ENCODE data around the gene CCNE1.
"Not testable (repeated sequence)": the region's sequence is repeated elsewhere in the genome, so short reads cannot be mapped to it uniquely, and the experiment has no call there.

The CCNE1 gene

DNA sequence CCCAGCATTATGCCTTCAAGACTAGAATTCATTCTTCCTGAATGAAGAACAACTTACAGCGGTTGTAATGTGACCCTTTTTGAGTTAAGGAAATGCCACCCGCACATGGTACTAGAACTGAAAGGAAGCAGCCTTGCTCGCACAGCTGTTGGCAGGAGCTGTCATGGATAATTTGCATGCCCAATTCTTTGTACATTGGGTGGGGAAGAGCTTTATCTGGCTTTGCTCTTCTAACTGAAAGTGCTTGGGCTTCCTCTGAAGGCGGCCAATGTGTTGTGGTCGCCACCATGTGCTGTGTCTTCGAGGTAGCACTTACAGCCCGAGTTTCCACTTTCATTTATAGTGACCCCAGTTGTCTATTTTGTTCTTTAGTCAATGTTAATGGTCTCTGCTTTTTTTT, 3.4 kb downstream of the CCNE1 start:
- no peak for DNase-seq (ENCODE audit: low spot score)

DNA sequence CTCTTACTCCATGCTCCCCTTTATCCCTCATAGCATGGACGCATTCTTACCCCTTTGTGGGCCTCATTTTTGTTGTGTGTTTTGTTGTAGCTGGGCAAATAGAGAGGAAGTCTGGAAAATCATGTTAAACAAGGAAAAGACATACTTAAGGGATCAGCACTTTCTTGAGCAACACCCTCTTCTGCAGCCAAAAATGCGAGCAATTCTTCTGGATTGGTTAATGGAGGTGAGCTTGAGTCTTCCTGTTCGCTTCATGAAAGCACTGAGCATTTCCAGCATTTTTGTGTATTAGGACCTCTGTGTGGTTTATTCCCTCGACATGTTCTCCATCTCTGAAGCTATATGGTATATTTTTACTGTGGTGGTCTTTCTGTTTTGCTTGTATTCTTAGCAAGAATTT, 5.5 kb downstream of the CCNE1 start:
- no peak for DNase-seq (ENCODE audit: low spot score)

DNA sequence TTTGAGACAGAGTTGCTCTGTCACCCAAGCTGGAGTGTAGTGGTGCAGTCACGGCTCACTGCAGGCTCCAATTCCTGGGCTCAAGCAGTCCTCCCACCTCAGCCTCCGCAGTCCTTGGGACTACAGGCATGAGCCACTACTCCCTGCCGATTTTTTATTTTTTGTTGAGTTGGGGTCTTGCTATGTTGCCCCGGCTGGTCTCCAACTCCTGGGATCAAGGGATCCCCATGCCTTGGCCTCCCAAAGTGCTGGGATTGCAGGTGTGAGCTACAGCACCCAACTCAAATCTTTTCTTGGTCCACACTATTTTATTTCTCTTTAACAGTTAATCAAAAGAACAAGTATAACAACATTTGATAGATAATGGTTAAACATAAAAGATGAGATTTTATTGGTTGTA, 7.5 kb downstream of the CCNE1 start:
- DNase-seq (ENCODE audit: low spot score) = no peak

DNA sequence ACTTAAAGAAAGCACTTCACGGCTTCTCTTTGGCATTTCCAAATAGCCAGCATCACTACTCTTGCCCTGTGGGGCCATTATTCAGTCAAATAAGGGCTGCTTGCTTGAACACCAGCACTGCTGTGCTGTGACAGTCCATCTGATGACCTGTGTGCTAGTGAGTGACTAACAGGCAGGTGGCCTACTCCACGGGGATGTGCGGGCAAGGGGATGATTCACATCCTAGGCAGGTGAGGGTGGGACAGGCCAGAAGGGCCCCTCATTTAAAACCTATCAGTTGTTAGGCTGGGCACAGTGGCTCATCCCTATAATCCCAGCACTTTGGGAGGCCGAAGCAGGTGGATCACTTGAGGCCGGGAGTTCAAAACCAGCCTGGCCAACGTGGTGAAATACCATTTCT, 8.2 kb downstream of the CCNE1 start:
- DNase-seq (ENCODE audit: low spot score) = no peak

DNA sequence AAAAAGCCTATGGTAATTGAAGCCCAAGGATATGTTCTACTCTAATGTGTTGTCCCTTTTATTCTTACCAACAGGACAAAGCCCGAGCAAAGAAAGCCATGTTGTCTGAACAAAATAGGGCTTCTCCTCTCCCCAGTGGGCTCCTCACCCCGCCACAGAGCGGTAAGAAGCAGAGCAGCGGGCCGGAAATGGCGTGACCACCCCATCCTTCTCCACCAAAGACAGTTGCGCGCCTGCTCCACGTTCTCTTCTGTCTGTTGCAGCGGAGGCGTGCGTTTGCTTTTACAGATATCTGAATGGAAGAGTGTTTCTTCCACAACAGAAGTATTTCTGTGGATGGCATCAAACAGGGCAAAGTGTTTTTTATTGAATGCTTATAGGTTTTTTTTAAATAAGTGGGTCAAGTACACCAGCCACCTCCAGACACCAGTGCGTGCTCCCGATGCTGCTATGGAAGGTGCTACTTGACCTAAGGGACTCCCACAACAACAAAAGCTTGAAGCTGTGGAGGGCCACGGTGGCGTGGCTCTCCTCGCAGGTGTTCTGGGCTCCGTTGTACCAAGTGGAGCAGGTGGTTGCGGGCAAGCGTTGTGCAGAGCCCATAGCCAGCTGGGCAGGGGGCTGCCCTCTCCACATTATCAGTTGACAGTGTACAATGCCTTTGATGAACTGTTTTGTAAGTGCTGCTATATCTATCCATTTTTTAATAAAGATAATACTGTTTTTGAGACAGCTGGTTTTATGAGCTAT, 12.0 kb downstream of the CCNE1 start:
- no peak for DNase-seq (ENCODE audit: low spot score)

DNA sequence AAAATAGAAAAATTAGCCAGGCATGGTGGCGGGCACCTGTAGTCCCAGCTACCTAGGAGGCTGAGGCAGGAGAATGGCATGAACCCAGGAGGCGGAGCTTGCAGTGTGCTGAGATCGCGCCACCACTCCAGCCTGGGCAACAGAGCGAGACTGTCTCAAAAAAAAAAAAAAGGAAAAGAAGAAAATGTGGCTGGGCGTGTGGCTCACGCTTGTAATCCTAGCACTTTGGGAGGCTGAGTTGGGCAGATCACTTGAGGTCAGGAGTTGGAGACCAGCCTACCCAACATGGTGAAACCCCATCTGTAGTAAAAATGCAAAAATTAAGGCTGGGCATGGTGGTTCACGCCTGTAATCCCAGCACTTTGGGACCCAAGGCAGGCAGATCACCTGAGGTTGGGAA, 13.5 kb downstream of the CCNE1 start:
- DNase-seq (ENCODE audit: low spot score) = not testable (repeated sequence)

DNA sequence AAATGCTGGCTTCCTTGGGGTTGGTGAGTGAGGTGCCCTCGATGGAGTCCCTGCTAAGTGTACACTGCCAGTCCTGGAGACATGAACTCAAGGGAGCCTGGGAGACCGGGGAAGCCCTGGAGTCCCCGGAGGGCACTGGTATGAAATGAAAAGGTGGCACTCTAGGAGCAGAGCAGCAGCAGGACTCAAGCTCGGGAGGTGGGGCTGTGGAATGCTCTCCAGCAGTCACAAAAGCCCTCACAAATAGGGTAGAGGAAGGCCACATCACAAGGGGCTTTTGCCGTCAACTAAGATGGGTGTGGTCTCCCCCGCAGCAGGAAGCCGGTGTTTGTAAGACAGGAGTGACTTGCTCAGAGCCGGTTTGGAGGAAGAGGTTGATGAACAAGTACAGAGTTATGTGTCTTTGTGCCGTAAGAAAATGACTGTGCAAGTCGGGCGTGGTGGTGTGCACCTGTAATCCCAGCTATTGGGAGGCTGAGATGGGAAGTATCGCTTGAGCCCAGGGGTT, 19.3 kb downstream of the CCNE1 start:
- DNase-seq (ENCODE audit: low spot score) = no peak

DNA sequence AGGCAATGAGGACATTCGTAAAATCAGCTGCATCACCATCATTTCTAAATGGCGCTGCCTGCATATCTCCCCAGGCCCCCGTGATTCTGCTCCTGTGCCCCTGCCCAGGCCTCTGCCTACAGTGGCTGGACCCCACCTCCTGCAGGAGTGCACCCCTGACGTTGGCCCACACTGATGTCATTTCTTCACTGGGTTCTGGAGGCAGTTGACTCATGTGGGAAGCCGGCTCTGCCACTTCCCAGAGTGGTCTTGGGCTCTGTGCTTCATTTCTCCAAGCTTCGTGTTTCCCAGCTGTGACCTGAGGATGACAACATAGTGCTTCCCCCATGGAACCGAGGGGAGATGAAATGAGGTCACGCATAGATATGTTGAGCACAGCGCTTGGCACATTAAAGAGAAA, 19.9 kb downstream of the CCNE1 start:
- no peak for DNase-seq (ENCODE audit: low spot score)

DNA sequence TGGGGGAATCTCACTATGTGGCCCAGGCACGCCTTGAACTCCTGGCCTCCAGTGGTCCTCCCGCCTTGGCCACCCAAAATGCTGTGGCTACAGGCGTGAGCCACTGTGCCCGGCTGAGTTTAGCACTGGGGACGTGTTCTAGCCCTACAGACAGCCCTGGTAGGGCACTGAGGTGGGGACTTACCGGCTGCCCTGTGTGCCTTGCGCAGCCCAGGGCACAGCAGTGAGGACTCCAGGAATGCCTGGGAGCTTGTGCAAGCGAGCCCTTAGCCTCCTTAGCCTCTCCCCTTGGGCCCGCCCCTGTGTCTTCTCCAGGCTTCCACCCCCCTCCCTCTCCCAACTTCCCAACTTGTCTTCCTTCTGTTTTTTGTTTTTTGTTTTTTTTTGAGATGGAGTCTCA, 21.0 kb downstream of the CCNE1 start:
- no peak for DNase-seq (ENCODE audit: low spot score)

DNA sequence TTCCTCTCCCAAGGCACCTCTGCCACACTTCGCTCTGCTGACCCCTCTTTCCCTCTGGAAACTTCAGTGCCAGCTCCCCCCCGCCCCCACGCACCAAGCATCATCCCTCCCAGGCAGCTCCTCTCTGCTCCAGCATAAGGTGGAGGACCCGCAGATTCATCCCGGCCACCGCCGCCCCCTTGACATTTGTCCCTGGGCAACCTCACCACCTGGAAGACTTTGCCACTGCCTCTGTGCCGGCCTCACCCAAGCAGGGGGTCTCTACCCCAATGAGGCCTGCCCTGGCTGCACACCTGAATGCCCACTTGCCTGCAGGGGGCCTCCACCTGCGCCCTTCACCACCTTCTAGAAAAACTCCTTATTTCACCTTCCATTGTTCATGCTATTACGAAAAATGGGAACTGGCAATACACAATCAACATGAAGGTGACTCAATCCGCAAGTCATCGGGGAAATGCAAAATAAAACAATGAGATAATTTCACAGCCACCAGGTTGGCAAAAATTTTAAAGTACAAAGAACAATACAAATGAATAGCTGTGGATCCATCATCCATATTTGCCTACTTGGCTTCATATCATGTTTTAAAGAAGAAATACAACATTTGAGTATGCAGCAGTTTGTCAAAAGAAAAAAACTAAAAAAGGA, 21.9 kb downstream of the CCNE1 start:
- DNase-seq (ENCODE audit: low spot score) = no peak

DNA sequence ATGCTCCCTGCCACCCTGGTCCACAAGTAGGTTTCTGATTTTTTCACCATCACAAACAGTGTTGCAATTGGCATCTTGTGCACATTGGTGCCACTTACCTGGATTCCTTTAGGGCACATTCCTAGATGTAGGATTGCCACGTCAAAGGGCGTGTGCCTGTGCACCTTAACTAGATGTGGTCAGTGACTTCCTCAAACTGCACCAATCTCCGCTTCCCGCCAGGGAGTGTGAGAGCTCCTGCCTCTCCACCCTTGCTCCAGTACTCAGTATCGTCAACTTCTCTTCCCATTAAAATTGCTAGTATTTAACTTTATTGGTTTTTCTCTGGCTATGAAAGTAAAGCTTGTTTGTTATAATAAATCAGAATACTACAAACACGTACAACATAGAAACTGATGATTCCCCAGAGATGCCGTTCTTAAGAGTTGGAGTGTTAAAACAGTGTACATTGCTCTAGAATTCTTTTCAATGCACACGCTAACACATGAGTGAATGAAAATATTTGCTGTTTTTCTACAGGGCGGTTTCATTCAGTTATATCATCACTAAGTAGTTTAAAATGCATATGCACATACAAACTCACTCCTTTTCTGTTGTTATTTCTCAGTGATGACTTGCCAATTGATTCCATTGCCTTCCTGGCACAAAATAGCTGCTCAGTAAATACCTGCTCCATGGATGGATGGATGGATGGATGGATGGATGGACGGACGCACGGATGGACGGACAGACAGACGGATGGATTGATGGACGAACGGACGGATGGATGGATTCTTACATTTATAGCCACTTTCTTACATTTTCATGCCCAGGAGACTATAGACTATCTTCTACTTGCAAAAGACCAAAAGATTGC, 23.4 kb downstream of the CCNE1 start:
- no peak for DNase-seq (ENCODE audit: low spot score)

DNA sequence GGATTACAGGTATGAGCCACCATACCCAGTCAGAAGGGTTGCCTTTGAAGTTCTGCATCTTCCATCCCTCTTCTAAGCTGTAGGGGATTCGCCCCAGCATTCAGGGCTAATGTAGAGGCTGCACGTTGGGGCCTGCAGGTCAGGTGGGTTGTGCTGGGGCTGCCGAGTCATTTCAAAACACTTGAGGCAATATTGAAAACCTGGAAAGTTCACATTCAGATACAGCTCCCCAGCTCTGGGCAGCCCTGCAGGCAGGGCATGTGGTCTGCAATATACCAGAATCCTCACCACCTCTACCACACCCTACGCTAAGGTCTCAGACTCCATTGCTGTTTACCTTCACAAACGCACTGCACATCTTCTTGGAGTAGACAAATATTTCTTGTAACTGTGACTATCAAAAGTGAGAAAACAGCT, 24.6 kb downstream of the CCNE1 start:
- DNase-seq (ENCODE audit: low spot score) = no peak

DNA sequence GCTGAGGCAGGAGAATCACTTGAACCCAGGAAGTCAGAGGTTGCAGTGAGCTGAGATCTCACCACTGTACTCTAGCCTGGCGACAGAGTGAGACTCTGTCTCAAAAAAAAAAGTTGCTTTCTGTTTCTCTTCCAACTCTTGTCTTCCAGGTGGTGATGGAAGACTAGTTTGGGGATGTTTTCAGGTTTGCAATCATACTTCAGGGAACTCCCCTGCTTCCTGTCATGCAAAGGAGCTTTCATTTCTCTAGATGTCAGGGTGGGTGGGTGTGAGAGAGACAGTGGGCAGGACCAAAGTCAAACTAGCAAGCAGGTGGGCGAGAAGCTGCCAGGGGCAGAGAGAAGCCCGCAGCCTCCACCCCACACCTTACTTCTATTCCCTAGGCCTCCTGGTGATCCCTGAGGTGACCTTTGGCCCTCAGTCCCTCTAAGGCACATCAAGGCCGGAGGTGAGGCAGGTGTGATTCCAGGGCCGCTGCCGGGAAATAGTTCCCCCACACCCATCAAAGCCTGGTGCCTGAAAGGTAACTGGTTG, 25.7 kb downstream of the CCNE1 start:
- DNase-seq (ENCODE audit: low spot score) = no peak

DNA sequence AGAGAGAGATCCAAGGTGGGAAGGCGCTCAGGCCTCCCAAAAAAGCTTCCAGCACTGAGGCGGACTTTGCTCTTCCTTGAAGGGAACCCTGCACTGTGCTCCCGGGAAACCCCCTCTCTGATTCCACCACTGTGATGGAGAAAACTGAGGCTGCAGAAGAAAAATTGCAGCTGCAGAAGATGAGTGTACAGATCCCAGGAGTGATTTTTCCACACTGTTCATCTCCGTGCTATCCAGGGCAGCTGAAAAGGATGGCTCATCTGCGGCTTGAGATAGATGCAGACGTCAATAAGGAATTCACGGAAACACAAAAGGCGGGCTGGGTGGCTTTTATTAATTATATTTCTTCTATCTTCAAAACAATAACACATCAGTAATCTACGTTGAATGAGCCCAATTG, 26.2 kb downstream of the CCNE1 start:
- no peak for DNase-seq (ENCODE audit: low spot score)

DNA sequence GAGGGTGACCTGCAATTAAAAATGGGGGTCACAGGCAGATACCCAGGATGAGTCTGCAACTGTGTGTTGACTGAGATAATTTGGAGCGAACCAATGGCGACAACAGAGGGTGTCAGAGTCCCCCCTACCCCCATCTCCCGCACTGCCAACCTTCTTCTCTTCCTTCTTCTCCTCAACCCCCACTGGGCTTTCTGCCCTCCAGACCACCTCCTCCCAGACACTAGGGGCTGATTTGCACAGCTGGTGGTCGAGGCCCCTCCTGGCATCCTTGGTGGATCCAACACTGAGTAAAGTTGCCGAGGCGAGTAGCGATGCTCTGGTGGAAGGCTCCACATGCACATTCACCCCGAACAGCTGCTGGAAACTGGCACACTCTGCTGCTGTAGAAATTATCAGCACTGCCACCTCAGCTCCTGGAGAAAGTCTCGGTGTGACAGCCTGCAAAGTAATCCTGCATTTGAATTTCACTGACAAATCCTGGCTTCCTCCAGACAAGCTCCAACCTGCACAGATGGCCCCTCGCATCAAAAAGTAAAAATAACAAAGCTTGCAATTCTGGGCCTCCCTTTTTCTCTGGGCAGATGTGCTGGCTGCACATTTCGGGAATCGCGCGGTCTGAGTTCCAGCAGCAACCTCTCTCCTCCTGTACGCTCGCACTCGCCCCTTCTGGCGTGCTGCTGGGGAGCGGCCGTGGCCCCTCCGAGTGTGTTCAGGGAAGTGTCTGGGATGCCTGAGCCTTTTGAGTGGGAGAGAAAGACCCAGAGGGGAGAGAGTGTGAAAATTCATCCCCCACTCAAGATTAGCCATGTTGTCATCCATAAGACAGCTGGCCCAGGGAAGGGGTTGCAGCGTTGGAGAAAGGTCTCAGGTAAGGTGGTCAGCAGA, 28.5 kb downstream of the CCNE1 start:
- no peak for DNase-seq (ENCODE audit: low spot score)

DNA sequence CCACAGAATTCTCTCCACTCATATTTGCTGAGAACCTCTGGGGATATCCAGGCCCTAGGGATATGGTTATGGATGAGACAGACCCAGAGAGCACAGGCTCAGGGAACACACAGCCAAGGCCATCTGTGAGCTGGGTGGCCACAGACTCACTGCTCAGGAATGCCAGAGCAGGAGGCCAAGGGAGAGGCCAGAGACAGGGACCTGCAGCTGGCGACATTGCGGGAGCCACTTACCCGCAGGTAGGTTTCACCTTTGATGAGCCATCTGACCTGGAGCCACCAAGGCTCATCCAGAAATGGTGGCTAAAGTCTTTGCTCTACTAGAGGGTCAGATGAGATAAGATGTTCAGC, 29.4 kb downstream of the CCNE1 start:
- peak; percentile 29 for DNase-seq (ENCODE audit: low spot score)

DNA sequence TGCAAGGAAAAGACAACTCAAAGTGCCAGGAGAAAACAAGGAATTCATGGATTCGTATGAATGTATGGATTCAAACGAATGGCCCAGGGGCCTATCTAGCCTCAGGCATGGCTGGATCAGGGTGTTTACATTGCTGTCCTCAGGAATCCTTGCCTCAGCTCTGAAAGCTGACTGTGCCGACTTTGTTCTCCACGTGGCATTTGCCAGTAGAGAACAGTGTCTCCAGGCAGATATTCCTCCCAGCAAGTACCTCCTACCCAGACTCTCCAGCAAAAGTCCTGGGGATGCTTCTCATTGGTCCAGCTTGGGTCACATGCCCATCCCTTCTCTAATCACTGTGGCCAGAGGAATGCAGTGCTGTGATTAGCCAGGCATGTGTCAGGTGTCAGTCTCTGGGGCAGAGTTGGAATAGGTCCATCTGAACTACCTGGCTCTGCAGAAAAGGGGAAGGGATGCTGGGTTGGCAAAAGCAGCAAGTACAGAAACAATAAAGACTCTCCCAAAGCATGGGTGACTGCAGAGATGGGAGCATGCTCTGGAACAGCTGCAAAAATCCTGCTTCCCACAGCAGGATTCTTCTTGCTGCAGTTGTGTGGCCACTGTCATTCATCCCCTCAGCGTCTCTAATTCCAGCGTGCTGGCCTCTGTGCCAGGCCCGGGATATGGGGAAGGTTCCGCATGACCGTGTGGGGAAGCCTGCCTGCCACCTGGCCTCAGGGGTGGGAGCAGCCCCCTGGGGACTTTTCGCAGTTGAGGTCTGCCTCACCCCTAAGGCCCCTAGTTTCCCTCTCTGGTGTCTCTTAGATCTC, 30.0 kb downstream of the CCNE1 start:
- peak; percentile 66 for DNase-seq (ENCODE audit: low spot score)

DNA sequence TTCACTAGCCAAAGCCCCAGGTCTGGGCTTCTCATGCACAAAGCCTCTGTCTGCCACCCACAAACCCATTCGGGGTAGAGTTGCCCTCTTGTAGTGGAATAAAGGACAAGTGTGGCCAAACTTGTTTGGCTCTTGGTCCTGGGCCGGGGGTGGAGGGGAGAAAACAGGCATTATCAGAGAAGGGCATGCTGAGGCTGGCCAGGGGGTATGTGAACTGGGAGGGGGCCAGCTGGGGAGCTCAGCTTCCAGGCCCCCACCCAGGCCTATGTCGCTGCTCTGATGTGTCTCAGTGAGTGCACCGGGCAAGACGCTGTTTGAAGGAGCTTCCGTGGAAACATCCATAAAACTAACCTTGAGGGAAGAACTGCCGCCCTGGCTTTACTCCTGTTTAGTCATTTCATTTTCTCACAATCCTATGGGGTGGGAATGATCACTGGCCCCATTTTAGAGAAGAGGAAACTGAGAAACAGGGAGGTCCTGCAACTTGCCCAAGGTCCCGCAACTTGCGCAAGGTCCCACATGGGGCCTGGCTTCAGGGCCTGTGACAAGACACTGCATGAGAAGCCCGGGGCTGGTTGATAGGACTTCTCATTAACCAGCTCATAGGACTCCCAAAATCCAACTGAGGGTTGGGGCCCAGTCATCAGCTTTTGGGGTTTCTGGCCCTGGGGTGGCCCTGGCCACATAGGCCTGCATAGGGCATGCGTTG, 30.8 kb downstream of the CCNE1 start:
- DNase-seq (ENCODE audit: low spot score) = no peak

DNA sequence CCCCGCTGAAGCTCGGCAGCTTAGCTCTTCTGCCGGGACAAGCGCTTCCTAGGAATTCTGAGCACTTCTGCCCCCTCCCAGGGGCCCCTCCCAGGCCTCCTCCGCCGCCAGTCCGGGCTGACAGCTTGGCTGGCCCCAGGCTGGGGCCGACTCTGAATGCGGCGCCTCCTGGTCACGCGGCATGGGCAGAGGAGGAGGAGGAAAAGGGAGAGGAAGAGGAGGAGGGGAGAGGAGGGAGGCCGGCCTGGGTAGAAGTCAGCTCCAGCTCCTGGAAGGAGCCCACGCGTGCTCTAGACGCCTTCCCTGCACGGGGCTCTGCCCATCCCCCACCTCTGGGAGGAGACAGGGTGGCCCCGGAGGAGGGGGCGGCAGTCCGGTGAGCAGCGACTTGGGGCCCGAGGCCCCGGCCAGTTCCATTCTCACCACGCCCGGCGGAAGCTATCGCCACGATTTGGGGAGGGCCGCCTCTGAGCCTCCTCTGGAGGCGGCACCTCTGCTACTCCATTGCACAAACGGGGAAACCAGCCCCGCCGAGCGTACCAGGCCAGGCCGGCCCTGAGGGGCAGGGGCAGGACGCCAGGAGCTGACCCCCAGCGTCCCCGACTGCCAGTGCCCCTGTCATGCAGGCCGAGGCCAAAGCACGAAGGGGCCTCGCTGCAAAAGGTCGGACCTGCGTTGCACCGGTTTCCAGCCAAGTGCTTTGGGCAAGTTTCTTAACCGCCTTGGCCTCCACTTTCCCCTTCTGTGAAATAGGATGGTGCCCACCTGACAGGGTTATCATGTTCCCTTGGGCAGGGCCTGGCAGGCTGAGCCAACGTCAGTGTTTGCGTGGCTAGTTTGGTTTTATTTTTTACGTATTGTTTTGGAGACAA, 31.6 kb downstream of the CCNE1 start:
- DNase-seq (ENCODE audit: low spot score) = peak; percentile 21

Measured in hepatic stellate cell (primary cell).